ENCODE results near the gene CDC25B. TPM values are rescaled to one million over a fixed set of nuclear protein-coding genes. Genes with fewer than 3 reads are reported as not detected.

CDC25B gene
- total RNA-seq, 3 donors from 2014 or later = 18.1 to 25.0 (median 22.0) TPM

- H3K4me3 ChIP-seq = no peak overlapping the region
- peaks cover 0 to 3% of the 10 kb centered on the region in 2 donors for H3K9me3 ChIP-seq
- DNase-seq (ENCODE audit: low spot score in 2 of 2) = no peak
- no peaks in the 10 kb centered on the region for H3K36me3 ChIP-seq
- H3K27me3 ChIP-seq = no peaks in the 10 kb centered on the region
- peak overlapping the region; percentile 91 to 95 for H3K27ac ChIP-seq
- peaks cover 9 to 20% of the 10 kb centered on the region in 2 donors for H3K4me1 ChIP-seq
- no peak for TF ChIP-seq CTCF (IDR thresholded peaks at IDR 0.05)
- intact Hi-C loops (cut with DNase I; ENCODE audit: low total_unique reads) = no loop called here
These were observed 8.2 kb downstream of the CDC25B start for GRCh38 chr20:3804254-3804751.

- no peak for TF ChIP-seq POLR2A (IDR thresholded peaks at IDR 0.05)
- TF ChIP-seq POLR2AphosphoS5 (IDR thresholded peaks at IDR 0.05) = no peak
- TF ChIP-seq CTCF (IDR thresholded peaks at IDR 0.05) = no peak
- Histone ChIP-seq H3K27me3 (no peaks in the 10 kb centered on the region), H3K4me3 (no peak overlapping the region), H3K9me3 (peaks cover 0 to 3% of the 10 kb centered on the region in 2 donors), H3K27ac (peak overlapping the region; percentile 91 to 95), H3K36me3 (no peaks in the 10 kb centered on the region), H3K4me1 (peaks cover 9 to 20% of the 10 kb centered on the region in 2 donors)
- intact Hi-C loops (cut with DNase I; ENCODE audit: low total_unique reads) = no loop called here
- no peak for DNase-seq (ENCODE audit: low spot score in 2 of 2)
These were observed 8.7 kb downstream of the CDC25B start for GRCh38 chr20:3804781-3805180.

GRCh38 chr20:3808544-3808943, 12.4 kb downstream of the CDC25B start:
- TF ChIP-seq POLR2A (IDR thresholded peaks at IDR 0.05) (no peak), POLR2AphosphoS5 (IDR thresholded peaks at IDR 0.05) (no peak), CTCF (IDR thresholded peaks at IDR 0.05) (no peak)
- Histone ChIP-seq H3K36me3 (no peaks in the 10 kb centered on the region), H3K27ac (peak overlapping the region; percentile 91 to 95), H3K27me3 (no peaks in the 10 kb centered on the region), H3K4me1 (peaks cover 17 to 20% of the 10 kb centered on the region in 2 donors), H3K4me3 (peak overlapping the region in 2 of 3 donors; percentile 10 to 43), H3K9me3 (peaks cover 0 to 3% of the 10 kb centered on the region in 2 donors)
- intact Hi-C loops (cut with DNase I; ENCODE audit: low total_unique reads) = no loop called here
- DNase-seq (ENCODE audit: low spot score in 2 of 2) = no peak

GRCh38 chr20:3811467-3812258, 15.6 kb downstream of the CDC25B start:
- TF ChIP-seq POLR2A (IDR thresholded peaks at IDR 0.05) (peak; percentile 38), POLR2AphosphoS5 (IDR thresholded peaks at IDR 0.05) (peak; percentile 98 to 100 (median 99)), CTCF (IDR thresholded peaks at IDR 0.05) (no peak)
- Histone ChIP-seq H3K27me3 (no peaks in the 10 kb centered on the region), H3K4me3 (peak overlapping the region; percentile 28 to 61 (median 45)), H3K27ac (peak overlapping the region; percentile 88 to 94), H3K9me3 (no peaks in the 10 kb centered on the region), H3K4me1 (peaks cover 13 to 17% of the 10 kb centered on the region in 2 donors), H3K36me3 (no peaks in the 10 kb centered on the region)
- intact Hi-C loops (cut with DNase I; ENCODE audit: low total_unique reads) = loop anchor here (10.0 kb wide), 1 partner anchor 123 kb away; no protein-coding TSS in a partner anchor
- DNase-seq (ENCODE audit: low spot score in 2 of 2) = peak; percentile 98 to 99

GRCh38 chr20:3812259-3812681, 16.2 kb downstream of the CDC25B start:
- Histone ChIP-seq H3K4me1 (peaks cover 9 to 11% of the 10 kb centered on the region in 2 donors), H3K36me3 (no peaks in the 10 kb centered on the region), H3K27me3 (no peaks in the 10 kb centered on the region), H3K27ac (peak overlapping the region; percentile 88 to 94), H3K9me3 (no peaks in the 10 kb centered on the region), H3K4me3 (peak overlapping the region in 1 of 3 donors; percentile 61)
- no peak for TF ChIP-seq POLR2AphosphoS5 (IDR thresholded peaks at IDR 0.05)
- no peak for TF ChIP-seq POLR2A (IDR thresholded peaks at IDR 0.05)
- no peak for TF ChIP-seq CTCF (IDR thresholded peaks at IDR 0.05)
- DNase-seq (ENCODE audit: low spot score in 2 of 2) = no peak
- intact Hi-C loops (cut with DNase I; ENCODE audit: low total_unique reads) = loop anchor here (10.0 kb wide), 1 partner anchor 123 kb away; no protein-coding TSS in a partner anchor

Data from breast epithelium (tissue), 4 donors.